Upper lobe of right lung (tissue), 1 donor: Measurements from ENCODE around the gene SLC22A12. TPM values are rescaled to one million over a fixed set of nuclear protein-coding genes. Genes with fewer than 3 reads are reported as not detected.
A peak's percentile ranks its signal among the peaks of the same experiment; 100 is the strongest.
"Not testable (repeated sequence)": the region's sequence is repeated elsewhere in the genome, so short reads cannot be mapped to it uniquely, and the experiment has no call there.

Experiments
- ATAC-seq: fragments of 200-7000 bp; cut with Tn5 transposase; one replicate; pipeline ENCODE4 v1.9.1; 2020; ENCODE audit warnings: mild to moderate bottlenecking, moderate library complexity
- DNase-seq: peaks from one replicate; pipeline ENCODE4 v3.0.0-alpha.2; 2020
- H3K27ac ChIP-seq: fragments of 200-600 bp; one replicate; pipeline ENCODE4 v1.8.0; 2022
- H3K27me3 ChIP-seq: fragments of 200-600 bp; one replicate; pipeline ENCODE4 v1.8.0; 2022; ENCODE audit warnings: mild to moderate bottlenecking
- H3K36me3 ChIP-seq: fragments of 200-600 bp; one replicate; pipeline ENCODE4 v1.8.0; 2022
- H3K4me1 ChIP-seq: fragments of 200-600 bp; one replicate; pipeline ENCODE4 v1.8.0; 2022
- H3K4me3 ChIP-seq: fragments of 200-600 bp; one replicate; pipeline ENCODE4 v1.8.0; 2022; ENCODE audit warnings: mild to moderate bottlenecking
- H3K9me3 ChIP-seq: fragments of 200-600 bp; one replicate; pipeline ENCODE4 v1.8.0; 2022
- CTCF ChIP-seq: fragments of 200-600 bp; IDR thresholded peaks from one replicate; pipeline ENCODE4 v1.8.0; 2022; ENCODE audit warnings: antibody characterized with exemption
- intact Hi-C: fragments of 100-400 bp; cut with DNase I; formaldehyde crosslinking; loops from one replicate; pipeline ENCODE4 v1.11.0; 2022
- total RNA-seq: library from RNA; stranded (reverse); fragmentation: NEBNext Ultra II Directional; extraction: Animal tissue kit (Norgen Biotek cat#: 25700); gene quantifications from one replicate; pipeline ENCODE4 v1.2.1, GENCODE V29; 2021
- donor health status: DM: no; HTN: yes; CAD: no; lungs with severe emphysema.

SLC22A12 gene
- total RNA-seq, 1 donor from 2014 or later, result not detected

GRCh38 chr11:64592234-64592615 lies 1.2 kb downstream of the SLC22A12 start:
- DNase-seq, result no peak
- no peak overlapping the region for H3K27ac ChIP-seq
- no peaks in the 10 kb centered on the region for H3K9me3 ChIP-seq
- no peaks in the 10 kb centered on the region for H3K36me3 ChIP-seq
- intact Hi-C loops, result no loop called here
- no peak overlapping the region for H3K4me3 ChIP-seq
- TF ChIP-seq CTCF, result no peak
- H3K27me3 ChIP-seq, result no peaks in the 10 kb centered on the region
- H3K4me1 ChIP-seq, result no peaks in the 10 kb centered on the region
- ATAC-seq, result no peak

- ATAC-seq, result no peak
- Histone ChIP-seq H3K36me3 (no peaks in the 10 kb centered on the region), H3K27me3 (no peaks in the 10 kb centered on the region), H3K4me1 (no peaks in the 10 kb centered on the region), H3K27ac (no peak overlapping the region), H3K4me3 (no peak overlapping the region), H3K9me3 (no peaks in the 10 kb centered on the region)
- intact Hi-C loops, result no loop called here
- peak; percentile 45 for DNase-seq
- TF ChIP-seq CTCF, result no peak
These were observed 1.6 kb downstream of the SLC22A12 start for GRCh38 chr11:64592656-64593055.

- no peaks in the 10 kb centered on the region for H3K27me3 ChIP-seq
- no peak overlapping the region for H3K27ac ChIP-seq
- no peak for TF ChIP-seq CTCF
- no peaks in the 10 kb centered on the region for H3K36me3 ChIP-seq
- intact Hi-C loops, result no loop called here
- DNase-seq, result peak; percentile 62
- ATAC-seq, result no peak
- no peaks in the 10 kb centered on the region for H3K4me1 ChIP-seq
- H3K4me3 ChIP-seq, result no peak overlapping the region
- H3K9me3 ChIP-seq, result no peaks in the 10 kb centered on the region
These were observed 2.4 kb downstream of the SLC22A12 start for GRCh38 chr11:64593156-64594105.

- Histone ChIP-seq H3K27ac (no peak overlapping the region), H3K27me3 (no peaks in the 10 kb centered on the region), H3K4me1 (no peaks in the 10 kb centered on the region), H3K9me3 (no peaks in the 10 kb centered on the region), H3K4me3 (no peak overlapping the region), H3K36me3 (no peaks in the 10 kb centered on the region)
- TF ChIP-seq CTCF, result no peak
- DNase-seq (peak; percentile 27), ATAC-seq (no peak)
- intact Hi-C loops, result no loop called here
These were observed 3.3 kb downstream of the SLC22A12 start for GRCh38 chr11:64594159-64594939.

- H3K4me1 ChIP-seq, H3K9me3 ChIP-seq, H3K27ac ChIP-seq, DNase-seq, H3K27me3 ChIP-seq, ATAC-seq, H3K4me3 ChIP-seq, intact Hi-C loops, H3K36me3 ChIP-seq: not testable (repeated sequence)
These were observed 4.9 kb downstream of the SLC22A12 start for GRCh38 chr11:64595922-64596321.

- no peaks in the 10 kb centered on the region for H3K27me3 ChIP-seq
- H3K27ac ChIP-seq, result no peak overlapping the region
- no peak for ATAC-seq
- no peaks in the 10 kb centered on the region for H3K36me3 ChIP-seq
- DNase-seq, result peak; percentile 49
- no peak overlapping the region for H3K4me3 ChIP-seq
- intact Hi-C loops, result no loop called here
- H3K4me1 ChIP-seq, result no peaks in the 10 kb centered on the region
- H3K9me3 ChIP-seq, result no peaks in the 10 kb centered on the region
- no peak for TF ChIP-seq CTCF
These were observed 6.7 kb downstream of the SLC22A12 start for GRCh38 chr11:64597671-64598101.
